ENCODE data around the gene DUSP16. TPM values are rescaled to one million over a fixed set of nuclear protein-coding genes. Genes with fewer than 3 reads are reported as not detected.
A peak's percentile ranks its signal among the peaks of the same experiment; 100 is the strongest.

Gene DUSP16
- total RNA-seq, 3 donors from 2014 or later (not counting 1 experiment from before 2014, with no cell fraction given), result 6.9 to 19.9 (median 10.0) TPM

DNA sequence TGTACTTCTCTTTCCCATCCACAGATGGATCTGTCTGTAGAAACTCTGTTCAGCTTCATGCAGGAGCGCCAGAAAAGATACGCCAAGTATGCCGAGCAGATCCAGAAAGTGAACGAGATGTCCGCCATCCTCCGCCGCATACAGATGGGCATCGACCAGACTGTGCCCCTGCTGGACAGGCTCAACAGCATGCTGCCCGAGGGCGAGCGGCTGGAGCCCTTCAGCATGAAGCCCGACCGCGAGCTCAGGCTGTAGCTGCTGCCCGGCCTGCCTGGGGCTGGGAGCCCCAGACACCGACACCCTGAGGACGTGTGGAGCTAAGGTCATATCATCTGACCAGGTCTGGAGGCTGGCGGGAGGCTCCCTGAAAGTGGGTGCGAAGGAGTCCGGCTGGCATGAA is 97.1 kb downstream of the DUSP16 start:
- H3K4me1 Mint-ChIP-seq, result peaks cover 27 to 34% of the 10 kb centered on the region in 2 donors
- H3K4me3 Mint-ChIP-seq, result no peak overlapping the region
- peak overlapping the region; percentile 71 for H3K27ac ChIP-seq (ENCODE audit: low read length)
- no peak for ATAC-seq
- H3K27me3 ChIP-seq (ENCODE audit: control insufficient read depth, insufficient read depth, low read length), result no peaks in the 10 kb centered on the region
- no peak for DNase-seq
- WGBS (ENCODE audit: insufficient coverage), result 96% methylated on average over 20 of the region's 20 CpGs
- peaks cover 40% of the 10 kb centered on the region for H3K4me1 ChIP-seq (ENCODE audit: control insufficient read depth, insufficient read depth, low read length)
- H3K27me3 Mint-ChIP-seq (ENCODE audit: low read depth in 2 of 2), result no peaks in the 10 kb centered on the region
- no peak overlapping the region for H3K4me3 ChIP-seq (ENCODE audit: low read length)
- no peaks in the 10 kb centered on the region for H3K9me3 Mint-ChIP-seq
- H3K36me3 Mint-ChIP-seq, result no peaks in the 10 kb centered on the region
- intact Hi-C loops (cut with micrococcal nuclease), result no loop called here
- H3K9me3 ChIP-seq (ENCODE audit: control insufficient read depth, insufficient read depth, low read length), result no peaks in the 10 kb centered on the region
- peak overlapping the region in 1 of 2 donors; percentile 80 for H3K27ac Mint-ChIP-seq
- H3K36me3 ChIP-seq (ENCODE audit: control insufficient read depth, insufficient read depth, low read length), result peaks cover 6% of the 10 kb centered on the region
- TF ChIP-seq, protein P1, sequence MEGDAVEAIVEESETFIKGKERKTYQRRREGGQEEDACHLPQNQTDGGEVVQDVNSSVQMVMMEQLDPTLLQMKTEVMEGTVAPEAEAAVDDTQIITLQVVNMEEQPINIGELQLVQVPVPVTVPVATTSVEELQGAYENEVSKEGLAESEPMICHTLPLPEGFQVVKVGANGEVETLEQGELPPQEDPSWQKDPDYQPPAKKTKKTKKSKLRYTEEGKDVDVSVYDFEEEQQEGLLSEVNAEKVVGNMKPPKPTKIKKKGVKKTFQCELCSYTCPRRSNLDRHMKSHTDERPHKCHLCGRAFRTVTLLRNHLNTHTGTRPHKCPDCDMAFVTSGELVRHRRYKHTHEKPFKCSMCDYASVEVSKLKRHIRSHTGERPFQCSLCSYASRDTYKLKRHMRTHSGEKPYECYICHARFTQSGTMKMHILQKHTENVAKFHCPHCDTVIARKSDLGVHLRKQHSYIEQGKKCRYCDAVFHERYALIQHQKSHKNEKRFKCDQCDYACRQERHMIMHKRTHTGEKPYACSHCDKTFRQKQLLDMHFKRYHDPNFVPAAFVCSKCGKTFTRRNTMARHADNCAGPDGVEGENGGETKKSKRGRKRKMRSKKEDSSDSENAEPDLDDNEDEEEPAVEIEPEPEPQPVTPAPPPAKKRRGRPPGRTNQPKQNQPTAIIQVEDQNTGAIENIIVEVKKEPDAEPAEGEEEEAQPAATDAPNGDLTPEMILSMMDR (IDR thresholded peaks at IDR 0.05), result no peak

DNA sequence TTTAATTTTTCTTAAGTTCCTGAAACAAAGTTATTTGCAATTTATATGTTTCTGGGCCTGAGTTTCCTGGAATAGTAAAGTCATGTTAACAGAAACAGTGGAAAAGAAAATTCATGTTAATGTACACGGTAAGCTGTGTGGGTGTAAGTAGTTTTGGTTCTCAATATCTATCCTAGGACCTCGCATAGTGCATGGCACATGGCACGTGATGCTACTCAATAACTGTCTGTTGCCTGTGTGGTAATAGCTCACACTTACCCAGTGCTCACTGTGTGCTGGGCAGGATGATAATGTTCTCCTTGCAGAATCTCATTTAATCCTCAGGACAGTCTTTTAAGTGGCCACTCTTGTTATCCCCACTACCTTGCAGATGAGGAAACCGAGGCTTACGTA is 100.7 kb downstream of the DUSP16 start:
- Mint-ChIP-seq H3K4me1 (peaks cover 7 to 15% of the 10 kb centered on the region in 2 donors), H3K4me3 (no peak overlapping the region), H3K27ac (no peak overlapping the region), H3K9me3 (no peaks in the 10 kb centered on the region), H3K36me3 (no peaks in the 10 kb centered on the region), H3K27me3 (ENCODE audit: low read depth in 2 of 2) (no peaks in the 10 kb centered on the region)
- Histone ChIP-seq H3K36me3 (ENCODE audit: control insufficient read depth, insufficient read depth, low read length) (no peaks in the 10 kb centered on the region), H3K4me1 (ENCODE audit: control insufficient read depth, insufficient read depth, low read length) (peaks cover 24% of the 10 kb centered on the region), H3K27ac (ENCODE audit: low read length) (no peak overlapping the region), H3K27me3 (ENCODE audit: control insufficient read depth, insufficient read depth, low read length) (no peaks in the 10 kb centered on the region), H3K4me3 (ENCODE audit: low read length) (no peak overlapping the region), H3K9me3 (ENCODE audit: control insufficient read depth, insufficient read depth, low read length) (no peaks in the 10 kb centered on the region)
- DNase-seq (no peak), ATAC-seq (no peak)
- intact Hi-C loops (cut with micrococcal nuclease), result no loop called here
- TF ChIP-seq, protein P1 (IDR thresholded peaks at IDR 0.05), result no peak
- 78% methylated on average over 5 of the region's 5 CpGs for WGBS (ENCODE audit: insufficient coverage)

DNA sequence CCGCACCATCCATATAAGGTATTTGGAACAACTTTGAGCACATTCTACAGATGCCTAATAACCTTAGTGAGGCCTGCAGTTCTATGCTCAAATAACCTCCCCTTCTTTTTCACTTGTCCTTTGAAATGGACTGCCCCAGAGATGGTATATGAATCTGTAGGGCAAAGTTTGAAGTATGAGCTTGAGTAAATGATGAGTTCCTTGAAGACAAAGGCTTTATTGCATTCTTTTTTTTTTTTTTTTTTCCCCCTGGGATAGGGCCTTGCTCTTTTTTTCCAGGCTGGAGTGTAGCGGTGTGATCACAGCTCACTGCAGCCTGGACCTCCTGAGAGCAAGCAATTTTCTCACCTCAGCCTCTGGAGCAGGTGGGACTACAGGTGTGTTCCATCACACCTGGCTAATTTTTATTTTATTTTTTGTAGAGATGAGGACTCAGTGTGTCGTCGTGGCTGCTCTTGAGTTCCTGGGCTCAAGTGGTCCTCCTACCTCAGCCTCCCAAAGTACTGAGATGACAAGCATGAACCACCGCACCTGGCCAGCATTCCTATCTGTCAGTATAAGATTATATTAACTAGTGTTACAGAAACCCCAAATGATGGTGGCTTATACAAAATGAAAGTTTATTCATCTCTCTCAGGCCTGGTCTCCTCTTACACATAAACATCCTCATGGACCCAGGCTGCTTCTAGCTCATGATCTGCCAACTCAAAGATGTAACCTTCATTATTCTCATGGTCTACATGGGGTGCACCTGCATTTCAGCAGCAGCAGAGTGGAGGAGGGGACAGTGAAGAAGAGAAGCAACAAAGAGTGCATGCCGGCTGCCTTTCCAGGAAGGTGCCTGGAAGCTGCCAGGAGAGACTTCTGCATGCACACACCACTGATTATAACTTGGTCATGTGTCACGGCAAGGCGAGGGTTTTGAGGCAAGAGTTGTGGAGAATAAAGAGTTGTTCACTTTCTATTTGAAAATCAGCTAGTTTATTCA is 101.4 kb downstream of the DUSP16 start:
- Histone ChIP-seq H3K27ac (ENCODE audit: low read length) (no peak overlapping the region), H3K4me1 (ENCODE audit: control insufficient read depth, insufficient read depth, low read length) (peaks cover 19% of the 10 kb centered on the region), H3K4me3 (ENCODE audit: low read length) (no peak overlapping the region), H3K36me3 (ENCODE audit: control insufficient read depth, insufficient read depth, low read length) (no peaks in the 10 kb centered on the region), H3K9me3 (ENCODE audit: control insufficient read depth, insufficient read depth, low read length) (no peaks in the 10 kb centered on the region), H3K27me3 (ENCODE audit: control insufficient read depth, insufficient read depth, low read length) (no peaks in the 10 kb centered on the region)
- DNase-seq (no peak), ATAC-seq (no peak)
- Mint-ChIP-seq H3K9me3 (no peaks in the 10 kb centered on the region), H3K4me1 (peaks cover 2 to 8% of the 10 kb centered on the region in 2 donors), H3K27me3 (ENCODE audit: low read depth in 2 of 2) (no peaks in the 10 kb centered on the region), H3K27ac (no peak overlapping the region), H3K36me3 (no peaks in the 10 kb centered on the region), H3K4me3 (no peak overlapping the region)
- WGBS (ENCODE audit: insufficient coverage), result 85% methylated on average over 8 of the region's 8 CpGs
- intact Hi-C loops (cut with micrococcal nuclease), result no loop called here
- TF ChIP-seq, protein P1 (IDR thresholded peaks at IDR 0.05), result no peak
